ENCODE results near the gene CFAP70. TPM values are rescaled to one million over a fixed set of nuclear protein-coding genes. Genes with fewer than 3 reads are reported as not detected.

CFAP70 gene
- total RNA-seq, 2 donors from 2014 or later = 0.50 to 1.5 TPM

- Mint-ChIP-seq H3K4me3 (no peak overlapping the region), H3K4me1 (ENCODE audit: low read depth in 2 of 2) (no peaks in the 10 kb centered on the region), H3K36me3 (peaks cover 17% of the 10 kb centered on the region), H3K9me3 (no peaks in the 10 kb centered on the region), H3K27me3 (no peaks in the 10 kb centered on the region), H3K27ac (no peak overlapping the region)
- no peak for ATAC-seq
- no peak for DNase-seq (ENCODE audit: low spot score)
These were observed 124.0 kb downstream of the CFAP70 start for GRCh38 chr10:73234695-73235094.

DNA sequence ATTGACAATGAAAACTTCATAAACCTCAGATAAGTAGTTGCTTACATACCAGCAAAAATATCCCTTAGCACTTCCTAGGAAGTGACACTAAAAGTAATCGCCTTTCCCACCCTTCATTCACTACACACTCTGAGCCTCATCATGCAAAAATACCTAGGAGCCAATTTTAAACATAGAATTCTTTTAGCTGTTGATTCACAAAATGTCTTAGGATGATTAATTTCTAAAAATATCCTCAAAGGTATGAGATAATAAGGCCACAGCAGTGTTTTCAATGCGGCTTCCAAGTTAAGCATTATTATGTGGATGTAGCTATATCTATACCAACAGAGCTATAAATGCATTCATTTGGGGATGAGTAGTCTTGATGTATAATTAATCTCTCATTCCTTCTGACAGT is 124.8 kb downstream of the CFAP70 start:
- no peaks in the 10 kb centered on the region for H3K27me3 Mint-ChIP-seq
- H3K36me3 Mint-ChIP-seq = peaks cover 17% of the 10 kb centered on the region
- no peak overlapping the region for H3K27ac Mint-ChIP-seq
- H3K9me3 Mint-ChIP-seq = no peaks in the 10 kb centered on the region
- ATAC-seq = no peak
- no peak for DNase-seq (ENCODE audit: low spot score)
- no peaks in the 10 kb centered on the region for H3K4me1 Mint-ChIP-seq (ENCODE audit: low read depth in 2 of 2)
- H3K4me3 Mint-ChIP-seq = no peak overlapping the region

DNA sequence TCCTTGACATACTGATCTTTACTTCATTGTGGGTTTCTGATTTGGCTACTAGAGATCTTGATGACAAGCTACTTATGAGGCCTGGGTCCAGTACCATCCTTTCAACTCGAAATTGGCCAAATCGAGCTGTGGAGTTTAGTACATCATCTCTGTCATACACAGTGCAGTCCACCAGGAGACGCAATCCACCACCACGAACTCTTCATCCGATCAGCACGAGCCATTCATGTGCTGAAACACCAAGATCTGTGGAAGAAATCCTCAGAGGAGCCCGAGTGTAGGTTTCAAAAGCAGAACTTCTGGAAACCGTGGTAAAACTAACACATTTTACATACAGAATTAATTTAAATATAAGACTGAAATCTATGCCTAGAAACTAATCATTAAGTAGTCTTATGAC is 125.8 kb downstream of the CFAP70 start:
- Mint-ChIP-seq H3K27ac (no peak overlapping the region), H3K36me3 (peaks cover 17% of the 10 kb centered on the region), H3K4me3 (no peak overlapping the region), H3K9me3 (no peaks in the 10 kb centered on the region), H3K4me1 (ENCODE audit: low read depth in 2 of 2) (no peaks in the 10 kb centered on the region), H3K27me3 (no peaks in the 10 kb centered on the region)
- no peak for ATAC-seq
- no peak for DNase-seq (ENCODE audit: low spot score)

- Mint-ChIP-seq H3K9me3 (no peaks in the 10 kb centered on the region), H3K36me3 (peaks cover 13% of the 10 kb centered on the region), H3K27me3 (no peaks in the 10 kb centered on the region), H3K27ac (no peak overlapping the region), H3K4me1 (ENCODE audit: low read depth in 2 of 2) (no peaks in the 10 kb centered on the region), H3K4me3 (no peak overlapping the region)
- no peak for ATAC-seq
- no peak for DNase-seq (ENCODE audit: low spot score)
These were observed 129.1 kb downstream of the CFAP70 start for GRCh38 chr10:73229567-73229966.

DNA sequence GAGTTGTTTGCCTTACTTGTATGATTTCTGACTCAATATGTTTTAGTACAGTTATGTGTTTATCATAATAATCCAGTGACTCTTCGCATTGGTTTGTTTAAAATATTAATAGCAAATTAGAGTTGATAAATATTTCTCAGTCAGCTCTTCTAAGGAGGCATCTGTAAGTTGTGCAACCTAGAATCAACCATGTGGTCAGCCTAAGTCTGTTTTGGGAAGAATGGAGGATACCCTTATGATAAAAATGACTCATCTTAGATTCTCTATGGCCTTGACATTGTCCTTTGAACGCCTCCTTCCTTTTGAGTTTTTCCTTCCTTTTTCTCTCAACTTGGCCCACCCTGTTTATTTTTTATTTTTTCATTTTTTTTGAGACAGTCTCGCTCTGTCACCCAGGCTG is 130.4 kb downstream of the CFAP70 start:
- peaks cover 7% of the 10 kb centered on the region for H3K36me3 Mint-ChIP-seq
- DNase-seq (ENCODE audit: low spot score) (no peak), ATAC-seq (no peak)
- no peaks in the 10 kb centered on the region for H3K9me3 Mint-ChIP-seq
- no peak overlapping the region for H3K4me3 Mint-ChIP-seq
- H3K27me3 Mint-ChIP-seq = no peaks in the 10 kb centered on the region
- no peak overlapping the region for H3K27ac Mint-ChIP-seq
- H3K4me1 Mint-ChIP-seq (ENCODE audit: low read depth in 2 of 2) = no peaks in the 10 kb centered on the region

- DNase-seq (ENCODE audit: low spot score) (no peak), ATAC-seq (no peak)
- Mint-ChIP-seq H3K27me3 (no peaks in the 10 kb centered on the region), H3K4me3 (no peak overlapping the region), H3K9me3 (no peaks in the 10 kb centered on the region), H3K4me1 (ENCODE audit: low read depth in 2 of 2) (no peaks in the 10 kb centered on the region), H3K36me3 (peaks cover 7% of the 10 kb centered on the region), H3K27ac (no peak overlapping the region)
These were observed 132.0 kb downstream of the CFAP70 start for GRCh38 chr10:73226663-73227062.

- Mint-ChIP-seq H3K27me3 (no peaks in the 10 kb centered on the region), H3K27ac (no peak overlapping the region), H3K9me3 (no peaks in the 10 kb centered on the region), H3K4me1 (ENCODE audit: low read depth in 2 of 2) (peaks cover 0 to 2% of the 10 kb centered on the region in 2 donors), H3K36me3 (peaks cover 4% of the 10 kb centered on the region), H3K4me3 (no peak overlapping the region)
- DNase-seq (ENCODE audit: low spot score) (no peak), ATAC-seq (no peak)
These were observed 133.1 kb downstream of the CFAP70 start for GRCh38 chr10:73225518-73225917.

DNA sequence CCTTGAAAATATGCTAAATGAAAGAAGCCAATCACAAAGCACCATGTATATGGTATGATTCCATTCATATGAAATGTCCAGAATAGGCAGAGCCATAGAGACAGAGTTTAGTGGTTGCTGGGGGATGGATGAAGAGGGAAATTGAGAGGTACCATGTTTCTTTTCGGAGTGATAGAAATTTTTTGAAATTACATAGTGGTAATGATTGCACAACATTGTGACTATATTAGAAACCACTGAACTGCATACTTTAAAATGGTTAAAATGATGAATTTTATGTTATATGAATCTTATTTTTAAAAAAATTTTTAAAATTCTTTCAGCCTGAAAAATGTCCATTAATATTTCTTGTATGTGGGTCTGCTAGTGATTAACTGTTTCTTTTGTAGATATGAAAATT is 137.7 kb downstream of the CFAP70 start:
- Mint-ChIP-seq H3K4me3 (no peak overlapping the region), H3K27ac (no peak overlapping the region), H3K9me3 (no peaks in the 10 kb centered on the region), H3K36me3 (peaks cover 8% of the 10 kb centered on the region), H3K27me3 (no peaks in the 10 kb centered on the region), H3K4me1 (ENCODE audit: low read depth in 2 of 2) (peaks cover 0 to 2% of the 10 kb centered on the region in 2 donors)
- ATAC-seq = no peak
- no peak for DNase-seq (ENCODE audit: low spot score)

DNA sequence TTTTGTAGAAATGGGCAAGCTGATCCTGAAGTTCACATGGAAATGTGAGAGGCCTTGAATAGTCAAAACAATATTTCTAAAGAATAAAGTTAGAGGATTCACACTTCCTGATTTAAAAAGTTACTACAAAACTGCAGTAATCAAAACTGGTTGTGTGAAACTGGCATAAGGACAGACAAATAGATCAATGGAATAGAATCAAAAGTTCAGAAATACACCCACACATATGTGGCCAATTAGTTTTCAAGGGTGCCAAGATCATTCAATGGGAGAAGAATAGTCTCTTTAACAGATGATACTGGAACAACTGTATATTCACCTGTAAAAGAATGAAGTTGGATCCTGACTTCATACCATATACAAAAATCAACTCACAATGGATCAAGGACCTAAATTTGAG is 139.3 kb downstream of the CFAP70 start:
- H3K27me3 Mint-ChIP-seq = no peaks in the 10 kb centered on the region
- H3K36me3 Mint-ChIP-seq = peaks cover 13% of the 10 kb centered on the region
- no peak overlapping the region for H3K4me3 Mint-ChIP-seq
- H3K27ac Mint-ChIP-seq = no peak overlapping the region
- H3K9me3 Mint-ChIP-seq = no peaks in the 10 kb centered on the region
- ATAC-seq = no peak
- H3K4me1 Mint-ChIP-seq (ENCODE audit: low read depth in 2 of 2) = peaks cover 0 to 2% of the 10 kb centered on the region in 2 donors
- DNase-seq (ENCODE audit: low spot score) = no peak

DNA sequence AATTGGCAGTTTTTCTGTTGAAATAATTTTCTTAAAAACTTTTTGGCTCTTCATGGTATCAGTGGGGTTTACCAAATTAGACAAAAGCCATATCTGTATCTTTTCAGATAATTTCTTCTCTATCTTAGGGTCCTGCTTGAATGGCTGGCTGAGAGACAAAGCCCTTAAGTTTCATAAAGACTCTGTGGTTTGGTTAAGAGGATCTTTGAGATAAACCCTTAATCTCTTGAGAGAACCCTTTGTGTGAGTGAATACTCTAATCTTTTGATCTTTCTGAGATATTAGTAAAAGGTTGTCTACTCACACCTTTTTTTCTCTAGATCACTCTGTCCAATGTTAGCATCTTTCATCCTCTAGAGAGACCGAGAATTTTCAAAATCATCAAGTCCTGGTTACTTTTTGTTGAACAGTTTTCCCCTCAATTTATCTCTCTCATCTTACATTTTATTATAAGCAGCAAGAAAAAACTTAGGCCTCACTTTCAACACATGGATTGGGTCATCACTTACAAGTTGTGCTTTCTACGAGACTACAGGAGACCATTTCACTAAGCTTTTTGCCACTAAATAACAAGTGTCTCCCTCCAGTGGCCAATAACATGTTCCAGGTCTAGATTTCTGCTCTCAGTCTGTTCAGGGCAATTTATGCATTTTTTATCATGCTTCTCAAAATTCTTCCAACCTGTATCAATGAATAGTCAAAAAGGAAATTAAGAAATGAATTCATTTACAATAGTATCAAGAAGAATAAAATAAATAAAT is 140.1 kb downstream of the CFAP70 start:
- H3K36me3 Mint-ChIP-seq = peaks cover 16% of the 10 kb centered on the region
- no peaks in the 10 kb centered on the region for H3K9me3 Mint-ChIP-seq
- peaks cover 0 to 2% of the 10 kb centered on the region in 2 donors for H3K4me1 Mint-ChIP-seq (ENCODE audit: low read depth in 2 of 2)
- no peak overlapping the region for H3K27ac Mint-ChIP-seq
- DNase-seq (ENCODE audit: low spot score) (no peak), ATAC-seq (no peak)
- H3K4me3 Mint-ChIP-seq = no peak overlapping the region
- H3K27me3 Mint-ChIP-seq = no peaks in the 10 kb centered on the region

GRCh38 chr10:73217628-73218027 is 141.0 kb downstream of the CFAP70 start:
- H3K36me3 Mint-ChIP-seq = peaks cover 16% of the 10 kb centered on the region
- ATAC-seq (no peak), DNase-seq (ENCODE audit: low spot score) (no peak)
- no peak overlapping the region for H3K4me3 Mint-ChIP-seq
- H3K27ac Mint-ChIP-seq = no peak overlapping the region
- H3K4me1 Mint-ChIP-seq (ENCODE audit: low read depth in 2 of 2) = peaks cover 0 to 2% of the 10 kb centered on the region in 2 donors
- H3K9me3 Mint-ChIP-seq = no peaks in the 10 kb centered on the region
- H3K27me3 Mint-ChIP-seq = no peaks in the 10 kb centered on the region

- peaks cover 16% of the 10 kb centered on the region for H3K36me3 Mint-ChIP-seq
- H3K4me3 Mint-ChIP-seq = no peak overlapping the region
- DNase-seq (ENCODE audit: low spot score) = no peak
- no peak for ATAC-seq
- H3K27ac Mint-ChIP-seq = no peak overlapping the region
- H3K27me3 Mint-ChIP-seq = no peaks in the 10 kb centered on the region
- no peaks in the 10 kb centered on the region for H3K9me3 Mint-ChIP-seq
- peaks cover 0 to under 1% of the 10 kb centered on the region in 2 donors for H3K4me1 Mint-ChIP-seq (ENCODE audit: low read depth in 2 of 2)
These were observed 142.9 kb downstream of the CFAP70 start for GRCh38 chr10:73215749-73216148.

DNA sequence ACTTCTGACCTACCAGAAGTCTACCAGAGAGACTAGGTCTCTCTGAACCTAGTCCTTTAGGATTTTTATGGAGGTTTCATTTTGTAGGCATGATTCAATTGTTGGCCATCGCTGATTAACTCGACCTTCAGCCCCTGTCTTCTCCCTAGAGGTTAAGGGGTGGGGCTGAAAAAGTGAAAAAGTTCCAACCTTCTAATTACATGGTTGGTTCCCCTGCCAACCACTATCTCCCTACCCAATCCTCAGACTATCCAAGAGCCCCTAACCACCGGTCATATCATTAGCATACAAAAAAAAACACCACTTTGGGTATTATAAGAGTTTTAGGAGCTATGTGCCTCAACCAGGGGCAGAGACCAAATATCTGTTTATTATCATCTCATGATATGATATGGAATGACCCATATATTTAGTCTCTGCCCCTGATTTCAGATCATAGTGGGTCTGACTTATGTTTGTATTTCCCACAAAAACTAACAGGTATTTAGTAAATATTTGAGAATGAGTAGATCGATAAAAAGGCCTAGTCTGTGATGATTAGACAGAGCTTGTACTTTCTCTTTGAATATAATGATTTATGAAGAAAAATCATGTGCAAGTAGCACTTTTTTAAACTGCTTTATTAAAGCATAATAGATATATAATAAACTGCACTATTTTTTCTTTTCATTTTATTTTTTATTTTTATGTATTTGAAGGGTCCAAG is 147.4 kb downstream of the CFAP70 start:
- ATAC-seq = no peak
- no peaks in the 10 kb centered on the region for H3K9me3 Mint-ChIP-seq

DNA sequence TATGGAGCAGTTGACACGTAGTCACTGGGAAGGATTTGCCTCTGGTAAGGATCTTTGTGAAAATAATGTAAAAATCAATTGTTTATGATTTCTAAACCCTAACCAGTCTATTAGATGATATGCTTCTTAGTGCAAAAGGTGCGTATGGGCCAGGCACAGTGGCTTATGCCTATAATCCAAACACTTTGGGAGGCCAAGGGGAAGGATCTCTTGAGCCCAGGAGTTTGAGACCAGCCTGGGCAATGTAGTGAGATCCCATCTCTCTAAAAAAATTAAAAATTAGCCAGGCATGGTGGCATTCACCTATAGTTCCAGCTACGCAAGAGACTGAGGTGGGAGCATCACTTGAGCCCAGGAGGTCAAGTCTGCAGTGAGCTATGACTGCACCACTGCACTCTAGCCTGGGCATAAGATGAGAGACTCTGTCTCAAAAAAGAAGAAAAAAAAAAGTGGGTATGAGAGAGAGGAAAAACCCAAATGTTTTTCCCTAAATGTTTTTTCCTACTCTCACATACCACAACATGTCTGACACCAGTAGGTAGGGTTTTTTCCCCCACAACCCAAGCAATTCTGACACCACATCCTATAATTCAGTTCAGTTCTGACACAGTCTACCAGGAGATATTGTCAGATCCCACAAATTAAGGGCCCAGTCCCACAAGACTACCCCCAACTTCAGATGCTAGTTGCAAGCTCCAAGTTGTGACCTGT is 148.1 kb downstream of the CFAP70 start:
- Mint-ChIP-seq H3K27ac (no peak overlapping the region), H3K36me3 (peaks cover 11% of the 10 kb centered on the region), H3K27me3 (no peaks in the 10 kb centered on the region), H3K9me3 (no peaks in the 10 kb centered on the region), H3K4me1 (ENCODE audit: low read depth in 2 of 2) (no peaks in the 10 kb centered on the region), H3K4me3 (no peak overlapping the region)
- ATAC-seq (no peak), DNase-seq (ENCODE audit: low spot score) (no peak)

More for the DNA sequence above, 147.4 kb downstream of the CFAP70 start:
- Mint-ChIP-seq H3K36me3 (peaks cover 11% of the 10 kb centered on the region), H3K4me3 (no peak overlapping the region), H3K27ac (no peak overlapping the region), H3K27me3 (no peaks in the 10 kb centered on the region), H3K4me1 (ENCODE audit: low read depth in 2 of 2) (no peaks in the 10 kb centered on the region)
- DNase-seq (ENCODE audit: low spot score) = no peak

All from natural killer cell treated with Interleukin-12 subunit alpha and Interleukin-12 subunit beta and Interleukin-15 and Interleukin-18, amount 100 ng/mL, for 72 hours (primary cell).